ENCODE data around the gene IL23A.

IL23A gene

GRCh38 chr12:56359851-56360767, 21.4 kb downstream of the IL23A start, which contains the start of gene STAT2:
STAT2 (minus strand) TSS chr12:56360107; CDS start chr12:56356571, 3,536 bp downstream.
- intact Hi-C loops (cut with DNase I): loop anchor here (2.0 to 5.0 kb wide), 2 partner anchors 89 to 102 kb away; partner anchors contain the start of gene TIMELESS

GRCh38 chr12:56361487-56362129, 22.9 kb downstream of the IL23A start:
- intact Hi-C loops (cut with DNase I): loop anchor here (2.0 to 5.0 kb wide), 2 partner anchors 87 to 101 kb away; partner anchors contain the start of gene TIMELESS
- DNase-seq: no peak

More at GRCh38 chr12:56359851-56360767, 21.4 kb downstream of the IL23A start, which contains the start of gene STAT2:
- DNase-seq: peak; percentile 97 to 100 (median 99)

- DNase-seq: no peak
- intact Hi-C loops (cut with DNase I): loop anchor here (5.0 kb wide), 1 partner anchor 100 kb away; no protein-coding TSS in a partner anchor
Measured at GRCh38 chr12:56362130-56363059, 23.7 kb downstream of the IL23A start, which contains the start of gene APOF. APOF (minus strand) TSS chr12:56362857; CDS start chr12:56362745, 112 bp downstream.

GRCh38 chr12:56366948-56367347, 28.3 kb downstream of the IL23A start:
- intact Hi-C loops (cut with DNase I): no loop called here
- no peak for DNase-seq

- intact Hi-C loops (cut with DNase I): no loop called here
- no peak for DNase-seq
Measured at GRCh38 chr12:56373515-56373914, 34.8 kb downstream of the IL23A start.

GRCh38 chr12:56374726-56375597, 36.3 kb downstream of the IL23A start:
- DNase-seq: no peak
- intact Hi-C loops (cut with DNase I): no loop called here

GRCh38 chr12:56375598-56376434, 37.1 kb downstream of the IL23A start:
- DNase-seq: no peak
- intact Hi-C loops (cut with DNase I): no loop called here

- intact Hi-C loops (cut with DNase I): no loop called here
- DNase-seq: no peak
Measured at GRCh38 chr12:56377310-56377988, 38.8 kb downstream of the IL23A start.

GRCh38 chr12:56377989-56378316, 39.3 kb downstream of the IL23A start:
- DNase-seq: no peak
- intact Hi-C loops (cut with DNase I): no loop called here

- DNase-seq: no peak
- intact Hi-C loops (cut with DNase I): loop anchor here (5.0 kb wide), 1 partner anchor 40 kb away; no protein-coding TSS in a partner anchor
Measured at GRCh38 chr12:56382611-56383010, 43.9 kb downstream of the IL23A start.

GRCh38 chr12:56385873-56386272, 47.2 kb downstream of the IL23A start:
- intact Hi-C loops (cut with DNase I): no loop called here
- DNase-seq: no peak

GRCh38 chr12:56387152-56387736, 48.6 kb downstream of the IL23A start:
- intact Hi-C loops (cut with DNase I): no loop called here
- DNase-seq: no peak

- no peak for DNase-seq
- intact Hi-C loops (cut with DNase I): no loop called here
Measured at GRCh38 chr12:56389412-56389811, 50.7 kb downstream of the IL23A start.

Measured in posterior cingulate gyrus (tissue), 11 donors.